ENCODE results near the gene GPNMB.

Gene GPNMB

GRCh38 chr7:23267357-23267756 is 20.8 kb downstream of the GPNMB start:
- no peak for TF ChIP-seq CTCF (conservative IDR thresholded peaks at IDR 0.05; ENCODE audit: low read length)
- H3K4me3 ChIP-seq (ENCODE audit: low read length): no peak overlapping the region
- no peak for DNase-seq (ENCODE audit: low read depth)

GRCh38 chr7:23268167-23268566 is 21.6 kb downstream of the GPNMB start:
- TF ChIP-seq CTCF (conservative IDR thresholded peaks at IDR 0.05; ENCODE audit: low read length): no peak
- no peak overlapping the region for H3K4me3 ChIP-seq (ENCODE audit: low read length)
- DNase-seq (ENCODE audit: low read depth): no peak

- no peak for DNase-seq (ENCODE audit: low read depth)
- H3K4me3 ChIP-seq (ENCODE audit: low read length): no peak overlapping the region
- no peak for TF ChIP-seq CTCF (conservative IDR thresholded peaks at IDR 0.05; ENCODE audit: low read length)
Measured at GRCh38 chr7:23268746-23269145, 22.2 kb downstream of the GPNMB start.

GRCh38 chr7:23272275-23272674 is 25.7 kb downstream of the GPNMB start:
- DNase-seq (ENCODE audit: low read depth): no peak
- TF ChIP-seq CTCF (conservative IDR thresholded peaks at IDR 0.05; ENCODE audit: low read length): no peak
- H3K4me3 ChIP-seq (ENCODE audit: low read length): no peak overlapping the region

- peak; percentile 60 for DNase-seq (ENCODE audit: low read depth)
- H3K4me3 ChIP-seq (ENCODE audit: low read length): no peak overlapping the region
- TF ChIP-seq CTCF (conservative IDR thresholded peaks at IDR 0.05; ENCODE audit: low read length): peak; percentile 75
Measured at GRCh38 chr7:23273141-23273599, 26.6 kb downstream of the GPNMB start.

GRCh38 chr7:23275912-23276311 is 29.3 kb downstream of the GPNMB start:
- no peak for DNase-seq (ENCODE audit: low read depth)
- TF ChIP-seq CTCF (conservative IDR thresholded peaks at IDR 0.05; ENCODE audit: low read length): no peak
- no peak overlapping the region for H3K4me3 ChIP-seq (ENCODE audit: low read length)

GRCh38 chr7:23276376-23276775 is 29.8 kb downstream of the GPNMB start:
- DNase-seq (ENCODE audit: low read depth): no peak
- H3K4me3 ChIP-seq (ENCODE audit: low read length): no peak overlapping the region
- no peak for TF ChIP-seq CTCF (conservative IDR thresholded peaks at IDR 0.05; ENCODE audit: low read length)
